Colonic mucosa (tissue), 4 donors: Measurements from ENCODE around the gene SLIT1. TPM values are rescaled to one million over a fixed set of nuclear protein-coding genes. Genes with fewer than 3 reads are reported as not detected.

Experiments used
- DNase-seq: peaks from one replicate; pipeline ENCODE4 v3.0.0-alpha.2; 2020
- H3K27ac ChIP-seq: fragments of 200-600 bp; one replicate; pipeline ENCODE4 v1.8.0; 2021
- H3K27me3 ChIP-seq: fragments of 200-600 bp; one replicate; pipeline ENCODE4 v1.8.0; 2021
- H3K36me3 ChIP-seq: fragments of 200-600 bp; one replicate; pipeline ENCODE4 v1.8.0; 2021
- H3K4me1 ChIP-seq: fragments of 200-600 bp; one replicate; pipeline ENCODE4 v1.8.0; 2021; ENCODE audit warnings: mild to moderate bottlenecking
- H3K4me3 ChIP-seq: fragments of 200-600 bp; one replicate; pipeline ENCODE4 v1.8.0; 2021
- H3K9ac ChIP-seq, 2 donors: one replicate each; pipeline ENCODE4 v1.7.0; 2013; ENCODE audit warnings: control low read depth in 2 of 2, low read depth in 2 of 2, low read length in 2 of 2
- H3K9me3 ChIP-seq: fragments of 200-600 bp; one replicate; pipeline ENCODE4 v1.8.0; 2021
- intact Hi-C: fragments of 100-400 bp; cut with DNase I; formaldehyde crosslinking; loops from one replicate; pipeline ENCODE4 v1.14.1; 2022
- total RNA-seq, 2 donors: library from RNA; stranded (reverse); fragmentation: NEBNext Ultra II Directional in 1 of 2; extraction: Animal tissue kit (Norgen Biotek cat#: 25700) in 1 of 2; gene quantifications; one replicate each; pipeline ENCODE4 v1.2.1, GENCODE V29; 2021
- TF ChIP-seq, protein P1 (sequence below): fragments of 200-600 bp; IDR thresholded peaks from one replicate; pipeline ENCODE4 v1.8.0; 2022; ENCODE audit warnings: antibody characterized with exemption, mild to moderate bottlenecking
- donor health status: healthy.
- donor health status: DM: no; HTN: no; CAD: no.
- donor health status: DM: no; HTN: no; CAD: no.

SLIT1 gene
- total RNA-seq, 2 donors from 2014 or later: 0.17 to 0.24 TPM

GRCh38 chr10:97107551-97107950 lies 78.2 kb downstream of the SLIT1 start:
- H3K36me3 ChIP-seq: no peaks in the 10 kb centered on the region
- intact Hi-C loops: no loop called here
- H3K4me3 ChIP-seq: no peak overlapping the region
- H3K27ac ChIP-seq: no peak overlapping the region
- H3K9ac ChIP-seq: no peak overlapping the region
- peaks cover 3% of the 10 kb centered on the region for H3K27me3 ChIP-seq
- TF ChIP-seq, protein P1, sequence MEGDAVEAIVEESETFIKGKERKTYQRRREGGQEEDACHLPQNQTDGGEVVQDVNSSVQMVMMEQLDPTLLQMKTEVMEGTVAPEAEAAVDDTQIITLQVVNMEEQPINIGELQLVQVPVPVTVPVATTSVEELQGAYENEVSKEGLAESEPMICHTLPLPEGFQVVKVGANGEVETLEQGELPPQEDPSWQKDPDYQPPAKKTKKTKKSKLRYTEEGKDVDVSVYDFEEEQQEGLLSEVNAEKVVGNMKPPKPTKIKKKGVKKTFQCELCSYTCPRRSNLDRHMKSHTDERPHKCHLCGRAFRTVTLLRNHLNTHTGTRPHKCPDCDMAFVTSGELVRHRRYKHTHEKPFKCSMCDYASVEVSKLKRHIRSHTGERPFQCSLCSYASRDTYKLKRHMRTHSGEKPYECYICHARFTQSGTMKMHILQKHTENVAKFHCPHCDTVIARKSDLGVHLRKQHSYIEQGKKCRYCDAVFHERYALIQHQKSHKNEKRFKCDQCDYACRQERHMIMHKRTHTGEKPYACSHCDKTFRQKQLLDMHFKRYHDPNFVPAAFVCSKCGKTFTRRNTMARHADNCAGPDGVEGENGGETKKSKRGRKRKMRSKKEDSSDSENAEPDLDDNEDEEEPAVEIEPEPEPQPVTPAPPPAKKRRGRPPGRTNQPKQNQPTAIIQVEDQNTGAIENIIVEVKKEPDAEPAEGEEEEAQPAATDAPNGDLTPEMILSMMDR: no peak
- no peaks in the 10 kb centered on the region for H3K4me1 ChIP-seq
- no peaks in the 10 kb centered on the region for H3K9me3 ChIP-seq
- DNase-seq: no peak

DNA sequence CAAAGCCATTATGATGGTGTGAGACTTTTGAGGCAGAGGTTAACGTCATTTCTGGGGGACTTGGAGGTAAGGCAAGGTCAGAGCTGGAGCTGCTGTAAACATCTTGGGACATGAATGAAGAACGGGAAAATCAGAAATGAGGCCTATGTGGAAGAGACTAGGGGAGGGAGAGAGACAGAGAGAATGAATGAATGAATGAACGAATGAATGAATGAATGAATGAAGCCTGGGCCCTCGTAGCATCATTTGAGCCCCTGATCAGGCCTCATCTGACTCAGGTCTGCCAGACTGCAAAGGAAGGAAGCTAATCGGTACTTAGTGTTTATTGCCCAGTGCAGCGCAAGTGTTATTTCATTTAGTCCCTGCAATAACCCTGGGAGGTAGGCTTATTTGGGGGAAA lies 79.6 kb downstream of the SLIT1 start:
- Histone ChIP-seq H3K9me3 (no peaks in the 10 kb centered on the region), H3K27me3 (peaks cover 3% of the 10 kb centered on the region), H3K4me1 (no peaks in the 10 kb centered on the region), H3K4me3 (no peak overlapping the region), H3K36me3 (no peaks in the 10 kb centered on the region), H3K9ac (no peak overlapping the region), H3K27ac (no peak overlapping the region)
- TF ChIP-seq, protein P1: no peak
- intact Hi-C loops: no loop called here
- no peak for DNase-seq

DNA sequence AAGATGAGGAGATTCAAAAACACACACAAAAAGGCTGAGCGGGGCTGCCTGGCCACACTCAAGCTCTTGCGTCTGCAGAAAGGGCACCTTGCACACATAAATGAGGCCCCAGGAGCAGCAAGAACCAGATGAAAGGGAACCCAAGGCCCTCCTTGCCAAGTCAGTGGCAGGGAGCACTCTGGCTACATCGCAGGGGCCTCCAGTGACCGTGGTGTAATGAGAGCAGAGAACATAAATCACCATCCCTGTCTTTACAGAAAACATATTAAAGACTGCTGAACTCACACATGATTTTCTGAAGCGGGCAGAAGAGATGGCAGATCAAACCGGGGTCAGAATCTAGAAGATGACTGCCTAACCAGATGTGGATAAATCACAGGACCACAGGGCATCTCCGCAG lies 80.5 kb downstream of the SLIT1 start:
- TF ChIP-seq, protein P1: no peak
- peaks cover 3% of the 10 kb centered on the region for H3K27me3 ChIP-seq
- intact Hi-C loops: no loop called here

GRCh38 chr10:97103316-97104080 lies 82.3 kb downstream of the SLIT1 start:
- no peaks in the 10 kb centered on the region for H3K27me3 ChIP-seq
- no peaks in the 10 kb centered on the region for H3K9me3 ChIP-seq
- DNase-seq: no peak
- intact Hi-C loops: no loop called here
- H3K36me3 ChIP-seq: no peaks in the 10 kb centered on the region
- H3K27ac ChIP-seq: no peak overlapping the region
- TF ChIP-seq, protein P1: no peak
- H3K4me1 ChIP-seq: no peaks in the 10 kb centered on the region
- H3K4me3 ChIP-seq: no peak overlapping the region
- no peak overlapping the region for H3K9ac ChIP-seq

More for the DNA sequence above, 80.5 kb downstream of the SLIT1 start:
- no peak for DNase-seq
- no peaks in the 10 kb centered on the region for H3K4me1 ChIP-seq
- H3K27ac ChIP-seq: no peak overlapping the region
- no peak overlapping the region for H3K9ac ChIP-seq
- no peak overlapping the region for H3K4me3 ChIP-seq
- H3K36me3 ChIP-seq: no peaks in the 10 kb centered on the region
- H3K9me3 ChIP-seq: no peaks in the 10 kb centered on the region

GRCh38 chr10:97102441-97102840 lies 83.3 kb downstream of the SLIT1 start:
- intact Hi-C loops: no loop called here
- Histone ChIP-seq H3K36me3 (no peaks in the 10 kb centered on the region), H3K4me3 (no peak overlapping the region), H3K4me1 (no peaks in the 10 kb centered on the region), H3K9ac (no peak overlapping the region), H3K27me3 (no peaks in the 10 kb centered on the region), H3K27ac (no peak overlapping the region), H3K9me3 (no peaks in the 10 kb centered on the region)
- TF ChIP-seq, protein P1: no peak
- DNase-seq: no peak
